Osteocyte (in vitro differentiated cells): Measurements from ENCODE around the gene KLHL21. TPM values are rescaled to one million over a fixed set of nuclear protein-coding genes. Genes with fewer than 3 reads are reported as not detected.

Source experiments
- DNase-seq: peaks from one replicate; pipeline ENCODE4 v3.0.0; 2021; ENCODE audit warnings: mixed read lengths; ENCODE audit not compliant: unreplicated experiment; ENCODE audit errors: extremely low spot score
- H3K27ac Mint-ChIP-seq: one replicate; pipeline ENCODE4 v1.8.0; 2021; ENCODE audit warnings: mild to moderate bottlenecking, mixed read lengths; ENCODE audit not compliant: unreplicated experiment
- H3K27me3 Mint-ChIP-seq: one replicate; pipeline ENCODE4 v1.8.0; 2021; ENCODE audit warnings: mixed read lengths; ENCODE audit not compliant: unreplicated experiment
- H3K36me3 Mint-ChIP-seq: one replicate; pipeline ENCODE4 v1.8.0; 2021; ENCODE audit warnings: mixed read lengths; ENCODE audit not compliant: unreplicated experiment
- H3K4me1 Mint-ChIP-seq: one replicate; pipeline ENCODE4 v1.8.0; 2021; ENCODE audit warnings: mixed read lengths; ENCODE audit not compliant: unreplicated experiment
- H3K4me3 Mint-ChIP-seq: one replicate; pipeline ENCODE4 v1.8.0; 2021; ENCODE audit warnings: mild to moderate bottlenecking, moderate library complexity, mixed read lengths; ENCODE audit not compliant: unreplicated experiment
- H3K9me3 Mint-ChIP-seq: one replicate; pipeline ENCODE4 v1.8.0; 2021; ENCODE audit warnings: mixed read lengths; ENCODE audit not compliant: unreplicated experiment
- CTCF ChIP-seq: fragments of 200-600 bp; sonication (generic); IDR thresholded peaks from 2 replicates; pipeline ENCODE4 v1.5.0; 2021; ENCODE audit warnings: antibody characterized with exemption, mild to moderate bottlenecking, moderate library complexity
- total RNA-seq: library from RNA; stranded (reverse); gene quantifications from 2 replicates; pipeline ENCODE4 v1.2.1, GENCODE V29; 2021

KLHL21 gene
- total RNA-seq, 1 donor from 2014 or later, result 27.5 TPM

DNA sequence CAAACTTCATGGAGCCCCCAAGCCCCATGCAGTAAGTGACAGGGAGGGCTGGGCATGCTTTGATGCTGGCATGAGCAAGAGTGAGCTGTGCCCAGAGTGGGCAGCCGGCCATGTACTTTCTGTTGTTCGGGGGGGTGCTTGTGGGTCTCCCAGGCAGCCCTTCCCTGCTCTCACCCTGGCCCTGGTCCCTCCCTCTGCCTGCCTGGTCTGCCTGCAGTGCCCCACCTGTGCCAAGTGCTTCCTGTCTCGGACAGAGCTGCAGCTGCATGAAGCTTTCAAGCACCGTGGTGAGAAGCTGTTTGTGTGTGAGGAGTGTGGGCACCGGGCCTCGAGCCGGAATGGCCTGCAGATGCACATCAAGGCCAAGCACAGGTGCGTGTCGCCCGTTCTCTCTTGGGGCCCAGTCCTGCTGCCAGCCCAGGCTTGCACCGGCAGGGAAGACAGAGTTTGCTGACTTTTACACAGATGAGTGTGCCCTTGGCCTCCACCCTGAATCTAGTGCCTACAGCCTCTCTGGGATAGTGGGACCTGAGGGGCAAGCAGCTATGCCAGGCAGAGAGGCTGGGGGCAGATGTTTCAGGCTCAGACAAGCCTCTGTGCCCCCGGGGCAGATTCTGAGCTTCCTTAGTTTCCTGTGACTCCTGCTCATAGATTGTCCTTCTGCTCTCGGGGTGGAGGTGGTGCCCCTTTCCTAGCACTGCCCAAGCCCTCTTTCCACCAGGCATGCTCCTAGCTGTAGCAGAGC is 15.2 kb downstream of the KLHL21 start:
- H3K9me3 Mint-ChIP-seq, result no peaks in the 10 kb centered on the region
- no peak for TF ChIP-seq CTCF
- no peak overlapping the region for H3K4me3 Mint-ChIP-seq
- H3K27ac Mint-ChIP-seq, result no peak overlapping the region
- peaks cover 3% of the 10 kb centered on the region for H3K4me1 Mint-ChIP-seq
- H3K27me3 Mint-ChIP-seq, result no peaks in the 10 kb centered on the region
- DNase-seq, result no peak
- H3K36me3 Mint-ChIP-seq, result peaks cover 12% of the 10 kb centered on the region

DNA sequence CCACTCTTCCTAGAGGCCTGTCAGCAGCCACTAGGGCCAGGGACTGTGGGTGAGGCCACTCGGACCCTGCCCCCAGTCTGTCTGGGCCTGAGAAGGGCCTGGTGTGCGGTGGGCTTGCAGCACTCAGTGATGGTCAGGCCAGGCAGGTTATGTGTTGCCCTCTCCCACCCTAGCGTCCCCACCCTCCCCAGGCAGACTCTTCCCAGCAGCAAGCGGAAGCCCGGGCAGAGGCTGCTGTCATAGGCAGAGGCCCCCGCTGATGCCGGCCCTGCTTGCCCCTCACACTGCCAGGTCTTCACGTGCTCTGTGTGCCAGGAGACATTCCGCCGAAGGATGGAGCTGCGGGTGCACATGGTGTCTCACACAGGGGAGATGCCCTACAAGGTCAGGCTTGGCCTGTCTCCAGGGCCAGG is 16.3 kb downstream of the KLHL21 start:
- no peak overlapping the region for H3K4me3 Mint-ChIP-seq
- peaks cover 13% of the 10 kb centered on the region for H3K36me3 Mint-ChIP-seq
- no peak for TF ChIP-seq CTCF
- peaks cover 9% of the 10 kb centered on the region for H3K4me1 Mint-ChIP-seq
- DNase-seq, result no peak
- no peak overlapping the region for H3K27ac Mint-ChIP-seq
- H3K9me3 Mint-ChIP-seq, result no peaks in the 10 kb centered on the region
- H3K27me3 Mint-ChIP-seq, result no peaks in the 10 kb centered on the region

DNA sequence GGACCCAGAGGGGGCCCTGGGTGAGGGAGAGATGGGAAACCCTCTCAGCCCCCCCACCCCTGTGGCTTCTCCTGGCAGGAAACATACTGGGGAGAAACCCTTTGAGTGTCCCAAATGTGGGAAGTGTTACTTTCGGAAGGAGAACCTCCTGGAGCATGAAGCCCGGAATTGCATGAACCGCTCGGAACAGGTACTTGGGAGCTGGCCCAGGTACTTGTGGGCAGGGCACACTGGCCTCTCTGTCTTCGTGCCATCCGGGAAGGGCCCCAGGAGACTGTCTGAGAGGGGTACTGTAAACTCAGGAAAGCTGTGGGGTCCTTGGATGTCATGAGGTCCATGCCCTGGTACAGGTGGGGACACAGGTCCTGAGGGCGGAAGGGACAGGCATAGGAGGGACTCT is 16.8 kb downstream of the KLHL21 start:
- DNase-seq, result no peak
- Mint-ChIP-seq H3K9me3 (no peaks in the 10 kb centered on the region), H3K27ac (no peak overlapping the region), H3K36me3 (peaks cover 13% of the 10 kb centered on the region), H3K4me1 (peaks cover 14% of the 10 kb centered on the region), H3K27me3 (no peaks in the 10 kb centered on the region), H3K4me3 (no peak overlapping the region)
- TF ChIP-seq CTCF, result no peak

DNA sequence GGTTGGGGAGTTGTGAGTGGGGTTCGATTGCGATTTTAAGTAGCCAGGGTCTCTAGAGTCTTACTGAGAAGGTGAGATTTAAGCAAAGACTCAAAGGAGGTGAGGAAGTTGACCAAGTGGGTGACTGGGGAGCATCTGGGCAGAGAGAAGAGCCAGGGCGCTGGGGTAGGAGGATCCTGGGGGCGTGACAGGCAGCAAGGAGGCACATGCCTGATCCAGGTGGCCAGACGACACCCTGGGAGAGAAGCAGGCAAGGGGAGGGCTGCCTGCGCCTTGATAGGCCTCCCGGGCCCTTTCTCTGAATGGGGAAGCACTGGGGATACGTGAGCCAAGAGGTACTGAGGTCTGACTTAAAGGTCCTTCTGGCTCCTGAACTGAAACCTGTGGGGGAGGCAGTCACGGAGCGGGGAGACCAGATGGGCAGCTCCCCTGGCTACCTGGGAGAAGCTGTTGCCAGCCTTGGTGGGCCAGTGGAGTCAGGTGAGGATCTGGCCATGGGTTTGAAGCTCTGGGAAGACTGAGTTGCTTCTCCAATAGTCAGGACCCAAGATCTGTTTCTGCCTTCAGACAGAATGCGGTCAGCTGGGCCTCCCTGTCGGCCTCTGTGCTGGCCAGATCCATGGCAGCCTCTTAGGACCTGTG is 17.5 kb downstream of the KLHL21 start:
- Mint-ChIP-seq H3K4me1 (peaks cover 20% of the 10 kb centered on the region), H3K9me3 (no peaks in the 10 kb centered on the region), H3K4me3 (no peak overlapping the region), H3K36me3 (peaks cover 8% of the 10 kb centered on the region), H3K27me3 (no peaks in the 10 kb centered on the region), H3K27ac (no peak overlapping the region)
- no peak for DNase-seq
- TF ChIP-seq CTCF, result no peak
